ENCODE data around the gene MAD1L1.

MAD1L1 gene

GRCh38 chr7:2198760-2199159 lies 34.0 kb downstream of the MAD1L1 start:
- DNase-seq (ENCODE audit: extremely low read depth, low read depth): no peak
- no peak for TF ChIP-seq CTCF (IDR thresholded peaks at IDR 0.05; ENCODE audit: low read depth, low read length, missing control alignments)
- H3K4me3 ChIP-seq (replicated peaks; ENCODE audit: low read depth, low read length): no peak overlapping the region

GRCh38 chr7:2198206-2198605 lies 34.5 kb downstream of the MAD1L1 start:
- no peak for DNase-seq (ENCODE audit: extremely low read depth, low read depth)
- no peak overlapping the region for H3K4me3 ChIP-seq (replicated peaks; ENCODE audit: low read depth, low read length)
- no peak for TF ChIP-seq CTCF (IDR thresholded peaks at IDR 0.05; ENCODE audit: low read depth, low read length, missing control alignments)

GRCh38 chr7:2197436-2198155 lies 35.1 kb downstream of the MAD1L1 start:
- DNase-seq (ENCODE audit: extremely low read depth, low read depth): no peak
- no peak for TF ChIP-seq CTCF (IDR thresholded peaks at IDR 0.05; ENCODE audit: low read depth, low read length, missing control alignments)
- no peak overlapping the region for H3K4me3 ChIP-seq (replicated peaks; ENCODE audit: low read depth, low read length)

GRCh38 chr7:2196381-2197378 lies 36.1 kb downstream of the MAD1L1 start:
- no peak overlapping the region for H3K4me3 ChIP-seq (replicated peaks; ENCODE audit: low read depth, low read length)
- DNase-seq (ENCODE audit: extremely low read depth, low read depth): no peak
- TF ChIP-seq CTCF (IDR thresholded peaks at IDR 0.05; ENCODE audit: low read depth, low read length, missing control alignments): no peak

GRCh38 chr7:2195400-2196246 lies 37.1 kb downstream of the MAD1L1 start:
- no peak overlapping the region for H3K4me3 ChIP-seq (replicated peaks; ENCODE audit: low read depth, low read length)
- DNase-seq (ENCODE audit: extremely low read depth, low read depth): no peak
- no peak for TF ChIP-seq CTCF (IDR thresholded peaks at IDR 0.05; ENCODE audit: low read depth, low read length, missing control alignments)

- H3K4me3 ChIP-seq (replicated peaks; ENCODE audit: low read depth, low read length): no peak overlapping the region
- no peak for DNase-seq (ENCODE audit: extremely low read depth, low read depth)
- TF ChIP-seq CTCF (IDR thresholded peaks at IDR 0.05; ENCODE audit: low read depth, low read length, missing control alignments): no peak
Measured at GRCh38 chr7:2193575-2194305, 39.0 kb downstream of the MAD1L1 start.

Data from HFF-Myc (cell line).